GM18867 (cell line): Measurements from ENCODE around the gene MIGA2.
"Not testable (repeated sequence)": the region's sequence is repeated elsewhere in the genome, so short reads cannot be mapped to it uniquely, and the experiment has no call there.

Source experiments
- ATAC-seq: cut with Tn5 transposase; IDR thresholded peaks from one replicate; pipeline ENCODE4 v1.9.1; 2021; ENCODE audit warnings: mild to moderate bottlenecking, moderate library complexity; ENCODE audit not compliant: unreplicated experiment

Gene MIGA2

DNA sequence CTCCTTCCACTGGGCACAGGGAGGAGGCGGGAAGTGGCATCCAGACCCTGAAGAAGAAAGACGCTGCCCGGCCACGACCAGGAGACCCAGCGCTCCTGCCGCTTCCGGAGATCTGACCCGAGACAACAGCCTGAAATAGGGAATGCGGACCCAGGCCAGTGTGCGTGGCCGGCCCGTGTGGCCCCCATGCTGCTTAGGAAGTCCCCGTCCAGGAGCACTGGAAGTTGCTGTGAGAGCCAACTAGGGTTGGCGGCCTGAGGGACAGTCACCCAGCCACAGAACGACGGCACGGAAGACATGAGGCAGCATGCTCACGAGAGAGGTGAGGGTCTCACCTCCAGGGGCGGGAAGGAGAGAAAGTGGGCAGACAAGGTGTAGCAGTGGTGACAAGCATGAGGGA, 25.3 kb upstream of the MIGA2 start:
- ATAC-seq = no peak

- no peak for ATAC-seq
These were observed 24.7 kb upstream of the MIGA2 start for GRCh38 chr9:129011761-129012181.

DNA sequence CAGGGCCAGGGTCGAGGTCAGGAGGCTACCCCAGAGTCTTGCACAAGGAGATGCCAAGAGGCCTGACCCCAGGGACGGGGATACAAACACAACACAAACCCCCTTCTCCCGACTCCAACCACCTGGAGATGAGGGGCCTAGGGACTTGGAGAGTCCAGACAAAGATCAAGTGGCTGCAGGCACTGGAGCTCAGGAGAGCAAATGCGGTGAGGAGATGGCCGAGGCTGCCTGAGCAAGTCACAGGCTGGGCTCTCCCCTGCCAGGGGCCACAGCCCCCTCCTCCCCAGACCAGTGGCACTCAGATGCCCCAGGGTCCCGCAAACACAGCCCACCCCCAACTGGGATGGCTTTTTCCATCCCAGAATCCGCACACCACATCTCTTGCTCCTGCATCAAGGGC, 24.1 kb upstream of the MIGA2 start:
- no peak for ATAC-seq

DNA sequence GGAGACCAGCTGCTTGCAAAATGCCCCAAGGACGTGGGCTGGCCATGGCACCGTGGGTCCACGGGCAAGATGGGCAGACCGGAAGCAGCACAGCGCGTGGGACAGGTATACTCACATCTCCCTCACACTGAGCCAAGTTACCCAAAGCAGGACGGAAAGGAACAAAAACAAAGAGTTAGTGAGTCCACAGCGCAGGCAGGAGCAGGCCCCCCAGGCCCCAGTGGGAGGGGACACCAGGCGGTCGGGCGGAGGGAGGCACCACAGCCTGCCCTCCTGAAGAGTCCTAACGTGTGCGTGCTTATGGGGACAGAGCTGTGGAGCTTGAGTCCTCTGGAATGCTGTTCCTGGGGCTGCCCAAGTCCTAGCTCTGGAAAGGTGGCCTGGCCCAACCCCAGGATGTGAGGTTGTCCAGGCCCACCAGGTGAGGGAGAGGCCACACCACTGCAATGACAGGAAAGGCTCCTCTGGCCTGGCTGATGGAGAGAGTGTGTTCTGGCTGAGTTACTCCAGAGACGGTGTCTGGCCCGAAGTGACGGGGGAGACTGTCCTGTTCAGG, 23.5 kb upstream of the MIGA2 start:
- no peak for ATAC-seq

- ATAC-seq = no peak
These were observed 22.8 kb upstream of the MIGA2 start for GRCh38 chr9:129013674-129014073.

DNA sequence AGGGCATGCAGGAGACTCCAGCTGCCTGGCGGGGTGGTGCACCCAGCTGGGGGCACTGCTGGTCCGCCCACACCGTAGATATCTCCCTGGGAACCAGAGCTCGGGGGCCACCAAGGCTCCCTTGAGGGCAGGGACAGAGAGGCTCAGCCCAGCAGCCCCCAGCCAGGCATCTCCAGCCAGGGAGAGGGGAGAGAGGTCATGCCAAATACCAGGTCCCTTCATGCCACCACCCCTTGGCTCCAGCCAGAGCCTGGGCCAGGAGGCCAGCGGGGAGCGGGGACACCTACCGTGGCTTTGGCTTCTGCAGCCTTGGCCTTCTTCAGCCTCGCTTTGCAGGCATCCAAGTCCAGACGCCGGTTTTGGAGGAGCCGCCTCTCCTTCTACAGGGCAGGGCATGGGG, 22.3 kb upstream of the MIGA2 start:
- ATAC-seq = no peak

- ATAC-seq = no peak
These were observed 21.8 kb upstream of the MIGA2 start for GRCh38 chr9:129014608-129015007.

DNA sequence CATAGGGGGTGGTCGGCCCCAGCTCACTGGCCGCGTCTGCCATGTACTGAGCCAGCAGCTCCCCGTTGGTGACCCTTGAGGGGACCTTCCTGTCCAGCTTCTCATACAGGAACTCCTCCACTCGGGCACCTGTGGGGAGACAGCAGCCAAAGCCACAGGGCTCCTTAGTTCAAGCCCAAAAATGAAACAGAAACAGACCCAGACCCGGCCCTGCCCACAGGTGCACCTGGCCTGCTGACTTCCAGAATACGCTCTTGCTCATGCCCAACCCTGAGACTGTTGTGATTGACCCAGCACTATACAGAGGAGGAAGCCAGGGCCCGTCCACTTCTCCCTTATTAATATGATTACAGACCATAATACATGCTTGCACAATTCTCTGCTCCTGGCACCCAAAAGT, 15.3 kb upstream of the MIGA2 start:
- peak; percentile 73 for ATAC-seq

DNA sequence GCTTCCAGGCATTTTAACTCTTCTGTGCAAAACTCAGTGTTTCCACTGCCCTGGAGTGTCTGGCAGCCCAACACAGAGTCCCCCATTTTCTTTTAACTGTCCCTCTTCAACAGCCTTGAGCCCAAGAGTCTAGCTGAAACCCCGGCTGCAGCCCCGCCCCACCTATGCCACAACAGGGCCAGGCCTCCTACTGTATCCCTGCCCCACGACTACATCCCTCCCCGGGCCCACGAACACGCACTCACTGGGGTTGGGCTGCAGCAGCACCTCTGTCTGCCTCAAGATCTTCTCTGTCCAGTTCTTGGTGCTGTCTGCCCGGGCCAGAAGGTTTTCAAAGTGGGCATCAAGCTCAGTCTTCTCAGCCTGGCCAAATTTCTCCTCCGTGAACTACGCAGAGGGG, 14.4 kb upstream of the MIGA2 start:
- ATAC-seq = no peak

- no peak for ATAC-seq
These were observed 13.2 kb upstream of the MIGA2 start for GRCh38 chr9:129023036-129023907.

DNA sequence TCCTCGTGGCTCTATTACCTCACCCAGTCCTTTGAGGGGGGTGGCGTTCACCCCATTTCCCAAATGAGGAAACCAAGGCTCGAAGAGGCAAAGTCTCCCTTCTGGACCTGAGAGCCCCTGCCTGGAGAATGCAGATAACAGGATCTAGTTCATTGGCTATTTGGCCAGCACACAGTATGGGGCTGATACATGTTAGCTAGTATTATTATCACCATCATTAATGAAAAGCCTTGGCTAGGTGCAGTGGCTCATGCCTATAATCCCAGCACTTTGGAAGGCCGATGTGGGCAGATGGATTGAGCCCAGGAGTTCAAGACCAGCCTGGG, 12.6 kb upstream of the MIGA2 start:
- ATAC-seq = no peak

GRCh38 chr9:129026442-129027223, 9.8 kb upstream of the MIGA2 start:
- ATAC-seq = no peak

- ATAC-seq = no peak
These were observed 9.2 kb upstream of the MIGA2 start for GRCh38 chr9:129027224-129027684.

DNA sequence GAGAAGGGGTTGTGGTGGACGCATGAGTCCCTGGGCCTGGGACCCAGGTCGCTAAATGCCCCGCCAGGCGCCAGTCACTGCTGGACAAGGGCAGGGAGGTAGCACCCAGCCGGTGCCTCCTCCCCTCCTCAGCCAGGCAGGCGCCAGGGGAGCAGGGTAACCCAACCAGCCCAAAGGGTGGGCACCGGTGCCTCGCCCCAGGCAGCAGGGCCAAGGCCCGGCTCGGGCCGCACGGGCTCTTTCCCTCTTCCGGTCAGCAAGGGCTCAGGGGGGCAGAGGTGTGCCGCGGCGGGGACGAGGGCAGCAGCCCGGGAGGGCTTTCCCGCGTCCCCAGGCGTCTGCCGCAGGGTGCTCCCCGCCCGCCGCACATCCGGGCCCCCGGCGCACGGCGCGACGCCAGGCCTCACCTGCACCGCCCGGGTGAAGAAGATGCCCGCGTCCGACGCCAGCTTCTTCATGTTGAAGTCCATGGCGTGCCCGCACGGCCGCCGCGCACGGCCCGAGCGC, 8.7 kb upstream of the MIGA2 start:
- peak; percentile 31 for ATAC-seq

GRCh38 chr9:129028192-129028966, 8.0 kb upstream of the MIGA2 start, which contains the start of gene SH3GLB2:
Gene SH3GLB2, minus strand, starts transcription at chr9:129028331. Its CDS starts 177 bp downstream, at chr9:129028154.
- ATAC-seq = peak; percentile 72

DNA sequence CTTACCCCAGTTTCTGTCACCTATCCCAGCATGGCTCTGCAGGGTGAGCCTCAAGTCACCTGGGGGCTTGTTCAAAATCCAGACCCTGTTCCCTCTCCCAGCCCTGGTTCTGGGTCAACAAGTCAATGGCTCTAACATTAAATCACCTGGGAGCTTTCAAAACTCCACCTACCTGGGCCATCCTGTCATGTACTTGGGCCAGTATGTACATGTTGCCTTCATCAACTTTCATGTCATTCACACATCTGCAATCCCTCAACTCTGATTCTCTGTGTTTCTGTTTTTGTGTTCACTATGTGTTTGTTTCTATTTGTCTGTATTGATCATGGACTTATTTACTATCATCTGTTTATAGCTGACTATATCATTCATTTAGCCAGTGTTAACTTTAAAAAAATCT, 6.2 kb upstream of the MIGA2 start:
- no peak for ATAC-seq

- ATAC-seq = no peak
These were observed 4.9 kb upstream of the MIGA2 start for GRCh38 chr9:129031514-129031913.

DNA sequence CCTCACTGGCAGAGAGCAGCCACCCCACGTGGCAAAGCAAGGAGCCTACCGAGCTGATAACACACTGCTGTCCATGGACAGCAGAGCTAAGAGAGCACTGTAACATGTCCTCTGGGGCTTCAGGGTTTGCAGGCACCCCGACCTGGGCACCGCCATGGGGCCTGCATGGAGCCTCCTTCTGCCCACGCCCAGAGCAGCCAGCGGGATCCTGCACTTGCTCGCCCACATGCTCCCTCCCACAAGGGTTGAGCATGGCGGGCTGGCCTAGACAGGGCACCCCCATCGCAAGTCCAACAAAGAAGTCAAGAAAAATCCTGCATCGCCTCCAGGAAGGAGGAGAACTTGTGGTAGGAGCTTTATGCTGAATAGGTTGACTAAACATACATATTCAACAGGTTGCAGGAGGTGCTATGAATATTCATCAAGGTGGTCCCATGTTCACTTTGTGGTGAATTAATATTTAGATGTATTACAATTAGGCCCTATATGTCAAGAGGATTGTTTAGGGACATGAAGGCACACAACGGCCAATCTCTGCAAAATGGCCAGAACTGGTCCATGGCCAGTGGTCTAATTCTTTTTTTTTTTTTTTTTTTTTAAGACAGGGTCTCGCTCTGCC, 3.8 kb upstream of the MIGA2 start:
- no peak for ATAC-seq

DNA sequence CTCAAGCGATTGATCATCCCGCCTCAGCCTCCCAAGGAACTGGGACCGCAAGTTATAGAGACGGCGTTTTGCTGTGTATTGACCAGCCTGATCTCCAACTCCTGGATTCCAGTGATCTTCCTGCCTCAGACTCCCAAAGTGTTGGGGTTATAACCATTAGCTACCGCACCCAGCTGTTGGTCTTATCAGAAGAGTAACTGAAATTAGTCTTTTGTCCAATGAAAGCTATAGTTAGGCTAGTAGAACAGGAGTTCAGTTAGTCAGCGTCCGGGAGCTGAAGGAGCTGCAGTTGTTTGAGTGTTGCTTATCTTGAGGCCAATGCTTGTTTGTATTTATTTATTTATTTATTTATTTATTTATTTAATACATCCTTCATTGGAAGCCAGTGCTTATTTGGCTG, 3.2 kb upstream of the MIGA2 start:
- ATAC-seq = no peak

GRCh38 chr9:129035838-129036237, 588 bp upstream of the MIGA2 start:
- ATAC-seq = not testable (repeated sequence)
